CD4-positive, alpha-beta T cell treated with Interleukin-21 for 1 hour (primary cell): Measurements from ENCODE around the gene LRRC4C.
"Not testable (repeated sequence)": the region's sequence is repeated elsewhere in the genome, so short reads cannot be mapped to it uniquely, and the experiment has no call there.

ENCODE experiments used
- DNase-seq: peaks from one replicate; pipeline ENCODE4 v3.0.0-alpha.2; 2020

The LRRC4C gene

GRCh38 chr11:41003339-41004282 lies 455.8 kb downstream of the LRRC4C start:
- DNase-seq: no peak

GRCh38 chr11:40998920-40999319 lies 460.5 kb downstream of the LRRC4C start:
- no peak for DNase-seq

GRCh38 chr11:40987776-40988435 lies 471.5 kb downstream of the LRRC4C start:
- DNase-seq: no peak

GRCh38 chr11:40986320-40986719 lies 473.1 kb downstream of the LRRC4C start:
- no peak for DNase-seq

GRCh38 chr11:40975076-40975475 lies 484.4 kb downstream of the LRRC4C start:
- no peak for DNase-seq

GRCh38 chr11:40974186-40974795 lies 485.2 kb downstream of the LRRC4C start:
- DNase-seq: no peak

GRCh38 chr11:40958707-40959106 lies 500.7 kb downstream of the LRRC4C start:
- no peak for DNase-seq

- DNase-seq: no peak
These were observed 507.0 kb downstream of the LRRC4C start for GRCh38 chr11:40952479-40952878.

- DNase-seq: no peak
These were observed 521.5 kb downstream of the LRRC4C start for GRCh38 chr11:40938002-40938401.

GRCh38 chr11:40924915-40925314 lies 534.5 kb downstream of the LRRC4C start:
- no peak for DNase-seq

- no peak for DNase-seq
These were observed 538.2 kb downstream of the LRRC4C start for GRCh38 chr11:40921246-40921645.

GRCh38 chr11:40910774-40911173 lies 548.7 kb downstream of the LRRC4C start:
- DNase-seq: not testable (repeated sequence)

- no peak for DNase-seq
These were observed 565.0 kb downstream of the LRRC4C start for GRCh38 chr11:40894501-40894900.

GRCh38 chr11:40885250-40885954 lies 574.0 kb downstream of the LRRC4C start:
- DNase-seq: no peak

- no peak for DNase-seq
These were observed 577.2 kb downstream of the LRRC4C start for GRCh38 chr11:40882301-40882700.

- no peak for DNase-seq
These were observed 579.5 kb downstream of the LRRC4C start for GRCh38 chr11:40879911-40880310.

- DNase-seq: no peak
These were observed 581.5 kb downstream of the LRRC4C start for GRCh38 chr11:40877981-40878380.

GRCh38 chr11:40877256-40877655 lies 582.2 kb downstream of the LRRC4C start:
- DNase-seq: no peak

GRCh38 chr11:40867991-40868632 lies 591.3 kb downstream of the LRRC4C start:
- DNase-seq: no peak

- not testable (repeated sequence) for DNase-seq
These were observed 601.7 kb downstream of the LRRC4C start for GRCh38 chr11:40857754-40858153.

- DNase-seq: no peak
These were observed 616.6 kb downstream of the LRRC4C start for GRCh38 chr11:40842750-40843339.

GRCh38 chr11:40841231-40841630 lies 618.2 kb downstream of the LRRC4C start:
- no peak for DNase-seq
